ENCODE data around the gene ANKRD44. TPM values are rescaled to one million over a fixed set of nuclear protein-coding genes. Genes with fewer than 3 reads are reported as not detected.

The ANKRD44 gene
- total RNA-seq, 1 donor from 2014 or later, result 3.4 TPM

GRCh38 chr2:197307933-197308521 is 2.6 kb downstream of the ANKRD44 start:
- no peak overlapping the region for H3K9ac ChIP-seq
- H3K27me3 ChIP-seq, result peaks cover 50% of the 10 kb centered on the region
- no peaks in the 10 kb centered on the region for H3K9me3 ChIP-seq (ENCODE audit: low read depth)
- Mint-ChIP-seq H3K4me1 (peaks cover 5% of the 10 kb centered on the region), H3K27ac (no peak overlapping the region), H3K4me3 (no peak overlapping the region), H3K27me3 (ENCODE audit: insufficient read depth, low read depth) (peaks cover 15% of the 10 kb centered on the region), H3K36me3 (no peaks in the 10 kb centered on the region), H3K9me3 (no peaks in the 10 kb centered on the region)
- H3K4me1 ChIP-seq, result peaks cover 6% of the 10 kb centered on the region
- H3K27ac ChIP-seq, result no peak overlapping the region
- no peaks in the 10 kb centered on the region for H3K79me2 ChIP-seq (ENCODE audit: low read depth)
- DNase-seq (ENCODE audit: low spot score), result no peak
- no peaks in the 10 kb centered on the region for H4K20me1 ChIP-seq (ENCODE audit: low read depth)
- no peaks in the 10 kb centered on the region for H3K36me3 ChIP-seq
- TF ChIP-seq EZH2phosphoT487 (IDR thresholded peaks at IDR 0.05) (no peak), EZH2 (IDR thresholded peaks at IDR 0.05) (no peak), CTCF (IDR thresholded peaks at IDR 0.05) (no peak)
- H3K4me3 ChIP-seq, result no peak overlapping the region
- H3F3A ChIP-seq (ENCODE audit: low read depth), result peaks cover 20% of the 10 kb centered on the region
- H3K4me2 ChIP-seq, result no peak overlapping the region
- no peak overlapping the region for H2AFZ ChIP-seq (replicated peaks)

- TF ChIP-seq EZH2 (IDR thresholded peaks at IDR 0.05) (no peak), EZH2phosphoT487 (IDR thresholded peaks at IDR 0.05) (no peak), CTCF (IDR thresholded peaks at IDR 0.05) (no peak)
- H4K20me1 ChIP-seq (ENCODE audit: low read depth), result no peaks in the 10 kb centered on the region
- peaks cover 20% of the 10 kb centered on the region for H3F3A ChIP-seq (ENCODE audit: low read depth)
- H3K9me3 ChIP-seq (ENCODE audit: low read depth), result no peaks in the 10 kb centered on the region
- no peak overlapping the region for H3K9ac ChIP-seq
- H2AFZ ChIP-seq (replicated peaks), result no peak overlapping the region
- H3K79me2 ChIP-seq (ENCODE audit: low read depth), result no peaks in the 10 kb centered on the region
- Mint-ChIP-seq H3K36me3 (no peaks in the 10 kb centered on the region), H3K9me3 (no peaks in the 10 kb centered on the region), H3K4me3 (no peak overlapping the region), H3K27ac (no peak overlapping the region), H3K27me3 (ENCODE audit: insufficient read depth, low read depth) (peaks cover 15% of the 10 kb centered on the region), H3K4me1 (peaks cover 5% of the 10 kb centered on the region)
- no peak overlapping the region for H3K4me2 ChIP-seq
- no peak overlapping the region for H3K4me3 ChIP-seq
- DNase-seq (ENCODE audit: low spot score), result no peak
- H3K27ac ChIP-seq, result no peak overlapping the region
- H3K4me1 ChIP-seq, result peaks cover 6% of the 10 kb centered on the region
- no peaks in the 10 kb centered on the region for H3K36me3 ChIP-seq
- peaks cover 43% of the 10 kb centered on the region for H3K27me3 ChIP-seq
Measured at GRCh38 chr2:197307236-197307932, 3.2 kb downstream of the ANKRD44 start.

GRCh38 chr2:197306696-197307040 is 3.9 kb downstream of the ANKRD44 start:
- Mint-ChIP-seq H3K27me3 (ENCODE audit: insufficient read depth, low read depth) (peaks cover 15% of the 10 kb centered on the region), H3K27ac (no peak overlapping the region), H3K9me3 (no peaks in the 10 kb centered on the region), H3K4me1 (peaks cover 5% of the 10 kb centered on the region), H3K4me3 (no peak overlapping the region), H3K36me3 (no peaks in the 10 kb centered on the region)
- H3K4me2 ChIP-seq, result no peak overlapping the region
- H3K4me1 ChIP-seq, result peaks cover 6% of the 10 kb centered on the region
- no peaks in the 10 kb centered on the region for H3K36me3 ChIP-seq
- peaks cover 36% of the 10 kb centered on the region for H3K27me3 ChIP-seq
- no peaks in the 10 kb centered on the region for H4K20me1 ChIP-seq (ENCODE audit: low read depth)
- H3K79me2 ChIP-seq (ENCODE audit: low read depth), result no peaks in the 10 kb centered on the region
- H3K9me3 ChIP-seq (ENCODE audit: low read depth), result no peaks in the 10 kb centered on the region
- no peak overlapping the region for H3K27ac ChIP-seq
- H3K9ac ChIP-seq, result no peak overlapping the region
- no peak for DNase-seq (ENCODE audit: low spot score)
- peaks cover 16% of the 10 kb centered on the region for H3F3A ChIP-seq (ENCODE audit: low read depth)
- no peak for TF ChIP-seq EZH2 (IDR thresholded peaks at IDR 0.05)
- TF ChIP-seq EZH2phosphoT487 (IDR thresholded peaks at IDR 0.05), result no peak
- no peak for TF ChIP-seq CTCF (IDR thresholded peaks at IDR 0.05)
- no peak overlapping the region for H2AFZ ChIP-seq (replicated peaks)
- no peak overlapping the region for H3K4me3 ChIP-seq
